Measurements from ENCODE around the gene EGFLAM.
A peak's percentile ranks its signal among the peaks of the same experiment; 100 is the strongest.

Gene EGFLAM

DNA sequence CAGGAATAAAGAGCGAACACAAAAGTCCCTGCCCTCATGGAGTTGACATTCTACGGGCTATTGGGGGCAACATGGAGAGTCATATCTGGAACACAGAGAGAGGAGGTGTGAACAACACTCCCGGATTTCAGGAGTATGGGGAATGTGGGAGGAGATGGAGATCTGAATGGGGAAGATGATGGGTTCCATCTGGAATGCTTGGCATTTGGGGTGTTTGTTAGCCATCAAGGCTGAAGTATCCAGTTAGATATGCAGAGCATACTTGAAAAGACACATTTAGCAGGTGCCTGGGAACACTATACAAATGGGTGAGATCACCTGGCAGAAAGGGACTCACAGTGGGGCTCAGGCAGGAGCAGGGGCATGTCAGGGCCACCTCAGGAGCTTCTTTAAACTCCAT is 61.1 kb downstream of the EGFLAM start:
- WGBS (ENCODE audit: extremely low coverage, insufficient coverage, insufficient read length): no CpG with 5 or more reads among the region's 3 CpGs
- Histone ChIP-seq H3K27me3 (ENCODE audit: insufficient read depth, low read length) (no peaks in the 10 kb centered on the region), H3K4ac (ENCODE audit: low read depth, low read length) (no peak overlapping the region), H3K18ac (ENCODE audit: low read length) (no peak overlapping the region), H4K12ac (ENCODE audit: low read depth, low read length) (no peak overlapping the region), H3K4me2 (ENCODE audit: low read length) (no peak overlapping the region), H3K27ac (ENCODE audit: low read depth, low read length) (no peak overlapping the region), H2BK12ac (ENCODE audit: low read length) (no peak overlapping the region), H3K9me3 (ENCODE audit: insufficient read depth, low read depth, low read length) (peaks cover 4% of the 10 kb centered on the region), H3K79me1 (ENCODE audit: low read length) (no peaks in the 10 kb centered on the region), H4K91ac (ENCODE audit: low read depth, low read length) (no peak overlapping the region), H3K36me3 (ENCODE audit: control insufficient read depth in 1 of 2, insufficient read depth in 2 of 2, low read length in 2 of 2) (no peaks in the 10 kb centered on the region), H2BK120ac (ENCODE audit: insufficient read depth, low read length, poor library complexity) (no peak overlapping the region), H2BK5ac (ENCODE audit: low read depth, low read length, poor library complexity) (no peak overlapping the region), H3K9ac (ENCODE audit: low read length) (no peak overlapping the region), H3K23ac (ENCODE audit: low read length) (no peak overlapping the region), H3K14ac (ENCODE audit: low read length) (no peak overlapping the region), H3K79me2 (ENCODE audit: control insufficient read depth, insufficient read depth, low read length, poor library complexity) (no peaks in the 10 kb centered on the region), H3K4me3 (ENCODE audit: low read depth, low read length) (no peak overlapping the region), H2AK5ac (ENCODE audit: low read length) (no peak overlapping the region), H4K8ac (ENCODE audit: low read depth, low read length) (no peak overlapping the region), H3K4me1 (ENCODE audit: control insufficient read depth in 1 of 2, insufficient read depth in 2 of 2, low read length in 2 of 2) (no peaks in the 10 kb centered on the region), H2AFZ (ENCODE audit: insufficient read depth, low read length, poor library complexity) (no peak overlapping the region)
- DNase-seq: no peak

DNA sequence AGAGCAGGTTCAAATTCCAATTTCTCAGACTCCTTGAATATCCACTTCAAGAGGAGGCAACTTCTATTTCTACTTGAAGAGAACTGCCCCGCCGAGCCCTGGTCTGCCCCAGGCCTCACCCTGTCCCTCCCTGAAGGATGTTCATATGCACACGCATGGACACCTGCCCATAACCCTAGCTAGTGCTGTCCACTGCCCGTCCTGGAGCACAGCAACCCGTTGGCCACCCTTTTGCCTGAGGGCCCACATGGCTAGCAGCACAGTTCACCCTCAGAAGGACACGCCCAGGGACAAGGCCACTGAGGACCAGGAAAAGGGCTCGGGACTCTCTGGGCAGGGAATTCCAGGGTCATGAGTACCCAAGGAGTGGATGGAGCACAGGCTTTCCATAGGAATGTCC is 63.6 kb downstream of the EGFLAM start:
- Histone ChIP-seq H3K79me1 (ENCODE audit: low read length) (no peaks in the 10 kb centered on the region), H4K91ac (ENCODE audit: low read depth, low read length) (no peak overlapping the region), H3K27ac (ENCODE audit: low read depth, low read length) (no peak overlapping the region), H2BK12ac (ENCODE audit: low read length) (no peak overlapping the region), H4K8ac (ENCODE audit: low read depth, low read length) (no peak overlapping the region), H3K4ac (ENCODE audit: low read depth, low read length) (no peak overlapping the region), H3K9ac (ENCODE audit: low read length) (peak overlapping the region; percentile 50), H3K79me2 (ENCODE audit: control insufficient read depth, insufficient read depth, low read length, poor library complexity) (no peaks in the 10 kb centered on the region), H2AFZ (ENCODE audit: insufficient read depth, low read length, poor library complexity) (no peak overlapping the region), H3K36me3 (ENCODE audit: control insufficient read depth in 1 of 2, insufficient read depth in 2 of 2, low read length in 2 of 2) (no peaks in the 10 kb centered on the region), H3K18ac (ENCODE audit: low read length) (no peak overlapping the region), H3K4me2 (ENCODE audit: low read length) (no peak overlapping the region), H4K12ac (ENCODE audit: low read depth, low read length) (no peak overlapping the region), H3K27me3 (ENCODE audit: insufficient read depth, low read length) (no peaks in the 10 kb centered on the region), H2AK5ac (ENCODE audit: low read length) (no peak overlapping the region), H3K9me3 (ENCODE audit: insufficient read depth, low read depth, low read length) (peaks cover 4% of the 10 kb centered on the region), H3K14ac (ENCODE audit: low read length) (no peak overlapping the region), H3K23ac (ENCODE audit: low read length) (peak overlapping the region; percentile 73), H2BK120ac (ENCODE audit: insufficient read depth, low read length, poor library complexity) (no peak overlapping the region), H2BK5ac (ENCODE audit: low read depth, low read length, poor library complexity) (no peak overlapping the region), H3K4me3 (ENCODE audit: low read depth, low read length) (no peak overlapping the region), H3K4me1 (ENCODE audit: control insufficient read depth in 1 of 2, insufficient read depth in 2 of 2, low read length in 2 of 2) (no peaks in the 10 kb centered on the region)
- WGBS (ENCODE audit: extremely low coverage, insufficient coverage, insufficient read length): no CpG with 5 or more reads among the region's 7 CpGs
- DNase-seq: no peak

DNA sequence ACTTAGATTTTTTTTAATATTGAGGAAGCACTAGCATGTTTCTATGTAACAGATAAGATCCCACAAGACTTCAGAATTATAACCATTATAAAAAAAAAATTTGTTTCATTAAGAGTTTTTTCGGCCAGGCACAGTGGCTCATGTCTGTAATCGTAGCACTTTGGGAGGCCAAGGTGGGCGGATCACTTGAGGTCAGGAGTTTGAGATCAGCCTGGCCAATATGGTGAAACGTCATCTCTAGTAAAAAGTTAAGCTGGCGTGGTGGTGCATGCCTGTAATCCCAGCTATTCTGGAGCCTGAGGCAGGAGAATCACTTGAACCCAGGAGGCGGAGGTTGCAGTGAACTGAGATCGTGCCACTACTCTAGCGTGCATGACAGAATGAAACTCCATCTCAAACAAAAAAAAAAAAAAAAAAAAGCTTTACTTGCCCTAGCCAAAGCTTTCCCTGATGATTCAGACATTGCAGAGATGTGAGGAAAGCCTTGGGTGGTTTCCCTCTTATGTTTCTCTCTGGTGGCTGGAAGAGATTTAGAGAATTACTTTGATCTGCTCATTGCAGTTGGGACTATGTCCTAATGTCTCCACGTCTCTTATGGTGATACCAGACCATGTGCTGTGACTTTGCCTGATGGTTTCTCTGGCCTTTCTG is 65.4 kb downstream of the EGFLAM start:
- no peak overlapping the region for H3K18ac ChIP-seq (ENCODE audit: low read length)
- H4K12ac ChIP-seq (ENCODE audit: low read depth, low read length): no peak overlapping the region
- H3K14ac ChIP-seq (ENCODE audit: low read length): no peak overlapping the region
- no peaks in the 10 kb centered on the region for H3K79me2 ChIP-seq (ENCODE audit: control insufficient read depth, insufficient read depth, low read length, poor library complexity)
- H3K23ac ChIP-seq (ENCODE audit: low read length): no peak overlapping the region
- DNase-seq: peak in 1 of 2 donors; percentile 11
- no peaks in the 10 kb centered on the region for H3K36me3 ChIP-seq (ENCODE audit: control insufficient read depth in 1 of 2, insufficient read depth in 2 of 2, low read length in 2 of 2)
- H3K9me3 ChIP-seq (ENCODE audit: insufficient read depth, low read depth, low read length): peaks cover 4% of the 10 kb centered on the region
- H2AFZ ChIP-seq (ENCODE audit: insufficient read depth, low read length, poor library complexity): no peak overlapping the region
- no peaks in the 10 kb centered on the region for H3K4me1 ChIP-seq (ENCODE audit: control insufficient read depth in 1 of 2, insufficient read depth in 2 of 2, low read length in 2 of 2)
- no peak overlapping the region for H2BK12ac ChIP-seq (ENCODE audit: low read length)
- H2AK5ac ChIP-seq (ENCODE audit: low read length): no peak overlapping the region
- no CpG with 5 or more reads among the region's 9 CpGs for WGBS (ENCODE audit: extremely low coverage, insufficient coverage, insufficient read length)
- no peak overlapping the region for H3K4me2 ChIP-seq (ENCODE audit: low read length)
- no peak overlapping the region for H4K91ac ChIP-seq (ENCODE audit: low read depth, low read length)
- H2BK120ac ChIP-seq (ENCODE audit: insufficient read depth, low read length, poor library complexity): no peak overlapping the region
- no peak overlapping the region for H3K9ac ChIP-seq (ENCODE audit: low read length)
- no peak overlapping the region for H2BK5ac ChIP-seq (ENCODE audit: low read depth, low read length, poor library complexity)
- H3K27ac ChIP-seq (ENCODE audit: low read depth, low read length): no peak overlapping the region
- H4K8ac ChIP-seq (ENCODE audit: low read depth, low read length): no peak overlapping the region
- no peak overlapping the region for H3K4me3 ChIP-seq (ENCODE audit: low read depth, low read length)
- H3K4ac ChIP-seq (ENCODE audit: low read depth, low read length): no peak overlapping the region
- H3K79me1 ChIP-seq (ENCODE audit: low read length): no peaks in the 10 kb centered on the region
- H3K27me3 ChIP-seq (ENCODE audit: insufficient read depth, low read length): no peaks in the 10 kb centered on the region

DNA sequence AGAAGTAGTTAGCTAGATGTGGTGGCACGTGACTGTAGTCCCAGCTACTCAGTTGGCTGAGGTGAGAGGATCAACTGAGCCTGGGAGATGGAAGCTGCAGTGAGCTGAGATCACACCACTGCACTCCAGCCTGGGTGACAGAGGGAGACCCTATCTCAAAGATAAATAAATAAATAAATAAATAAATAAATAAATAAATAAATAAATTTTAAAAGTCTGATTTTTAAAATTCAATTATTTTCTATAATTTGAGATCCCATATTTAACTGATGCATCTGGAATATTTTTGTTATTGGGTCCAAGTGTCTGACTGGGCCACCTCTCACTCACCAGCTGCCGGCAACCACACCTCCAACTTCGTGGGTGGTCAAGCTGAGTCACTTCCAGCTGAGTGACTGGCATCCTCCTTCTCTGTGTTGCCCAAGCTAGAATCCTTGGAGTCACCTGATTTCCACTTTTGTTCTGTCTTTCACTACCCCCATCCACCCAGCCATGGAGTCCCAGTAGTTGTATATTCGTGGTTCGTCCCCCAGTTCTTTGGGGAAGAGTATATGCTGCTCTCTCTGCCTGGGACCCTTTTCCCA is 70.9 kb downstream of the EGFLAM start:
- Histone ChIP-seq H2BK5ac (ENCODE audit: low read depth, low read length, poor library complexity) (no peak overlapping the region), H3K4me2 (ENCODE audit: low read length) (no peak overlapping the region), H3K23ac (ENCODE audit: low read length) (no peak overlapping the region), H2AFZ (ENCODE audit: insufficient read depth, low read length, poor library complexity) (no peak overlapping the region), H3K36me3 (ENCODE audit: control insufficient read depth in 1 of 2, insufficient read depth in 2 of 2, low read length in 2 of 2) (no peaks in the 10 kb centered on the region), H3K27me3 (ENCODE audit: insufficient read depth, low read length) (no peaks in the 10 kb centered on the region), H3K4me3 (ENCODE audit: low read depth, low read length) (no peak overlapping the region), H3K4ac (ENCODE audit: low read depth, low read length) (no peak overlapping the region), H2BK120ac (ENCODE audit: insufficient read depth, low read length, poor library complexity) (no peak overlapping the region), H3K18ac (ENCODE audit: low read length) (no peak overlapping the region), H3K4me1 (ENCODE audit: control insufficient read depth in 1 of 2, insufficient read depth in 2 of 2, low read length in 2 of 2) (no peaks in the 10 kb centered on the region), H3K79me1 (ENCODE audit: low read length) (no peaks in the 10 kb centered on the region), H4K12ac (ENCODE audit: low read depth, low read length) (no peak overlapping the region), H4K91ac (ENCODE audit: low read depth, low read length) (no peak overlapping the region), H3K9ac (ENCODE audit: low read length) (no peak overlapping the region), H4K8ac (ENCODE audit: low read depth, low read length) (no peak overlapping the region), H3K9me3 (ENCODE audit: insufficient read depth, low read depth, low read length) (peaks cover 1% of the 10 kb centered on the region), H3K27ac (ENCODE audit: low read depth, low read length) (no peak overlapping the region), H3K79me2 (ENCODE audit: control insufficient read depth, insufficient read depth, low read length, poor library complexity) (no peaks in the 10 kb centered on the region), H2BK12ac (ENCODE audit: low read length) (no peak overlapping the region), H2AK5ac (ENCODE audit: low read length) (no peak overlapping the region), H3K14ac (ENCODE audit: low read length) (no peak overlapping the region)
- no CpG with 5 or more reads among the region's 5 CpGs for WGBS (ENCODE audit: extremely low coverage, insufficient coverage, insufficient read length)
- DNase-seq: peak in 1 of 2 donors; percentile 31
